GM21825 (cell line): ENCODE results near the gene CTIF.

Experiments
- ATAC-seq: cut with Tn5 transposase; IDR thresholded peaks from one replicate; pipeline ENCODE4 v1.9.1; 2021; ENCODE audit warnings: mild to moderate bottlenecking, moderate library complexity; ENCODE audit not compliant: unreplicated experiment

CTIF gene

GRCh38 chr18:48550101-48550729 is 11.4 kb downstream of the CTIF start:
- no peak for ATAC-seq

GRCh38 chr18:48551100-48551499 is 12.3 kb downstream of the CTIF start:
- no peak for ATAC-seq

GRCh38 chr18:48552130-48552529 is 13.3 kb downstream of the CTIF start:
- ATAC-seq = no peak

- no peak for ATAC-seq
Observed at GRCh38 chr18:48553236-48553635, 14.4 kb downstream of the CTIF start.

GRCh38 chr18:48554610-48555400 is 16.0 kb downstream of the CTIF start:
- ATAC-seq = no peak

GRCh38 chr18:48555465-48555995 is 16.7 kb downstream of the CTIF start:
- ATAC-seq = no peak

- no peak for ATAC-seq
Observed at GRCh38 chr18:48557640-48558174, 18.9 kb downstream of the CTIF start.

GRCh38 chr18:48558248-48558647 is 19.4 kb downstream of the CTIF start:
- ATAC-seq = no peak

GRCh38 chr18:48560491-48560890 is 21.7 kb downstream of the CTIF start:
- no peak for ATAC-seq

- ATAC-seq = no peak
Observed at GRCh38 chr18:48562075-48562474, 23.2 kb downstream of the CTIF start.

GRCh38 chr18:48563027-48563426 is 24.2 kb downstream of the CTIF start:
- no peak for ATAC-seq

- no peak for ATAC-seq
Observed at GRCh38 chr18:48564139-48564538, 25.3 kb downstream of the CTIF start.

- ATAC-seq = no peak
Observed at GRCh38 chr18:48565105-48565504, 26.3 kb downstream of the CTIF start.

- no peak for ATAC-seq
Observed at GRCh38 chr18:48566589-48566988, 27.8 kb downstream of the CTIF start.

- no peak for ATAC-seq
Observed at GRCh38 chr18:48567388-48567787, 28.6 kb downstream of the CTIF start.

GRCh38 chr18:48569139-48569914 is 30.5 kb downstream of the CTIF start:
- no peak for ATAC-seq

- no peak for ATAC-seq
Observed at GRCh38 chr18:48569915-48570264, 31.1 kb downstream of the CTIF start.

- ATAC-seq = no peak
Observed at GRCh38 chr18:48570313-48570712, 31.5 kb downstream of the CTIF start.

GRCh38 chr18:48571639-48572384 is 33.0 kb downstream of the CTIF start:
- ATAC-seq = no peak

GRCh38 chr18:48572402-48573126 is 33.7 kb downstream of the CTIF start:
- no peak for ATAC-seq
